Measurements from ENCODE around the gene CNEP1R1. TPM values are rescaled to one million over a fixed set of nuclear protein-coding genes. Genes with fewer than 3 reads are reported as not detected.

Gene CNEP1R1
- total RNA-seq = 10 to 100 TPM; 32.6 to 32.8 TPM
- 23.1 to 29.1 reads per million in 2 donors for total RNA-seq

GRCh38 chr16:50024684-50025536 is at the start of gene CNEP1R1:
Gene CNEP1R1, plus strand, starts transcription at chr16:50025225. Its CDS starts 91 bp downstream, at chr16:50025316.
- Mint-ChIP-seq H3K4me1 (peaks cover 8% of the 10 kb centered on the region), H3K4me3 (peak within 1 kb of the TSS; percentile 96), H3K27ac (peak within 1 kb of the TSS; percentile 89), H3K36me3 (ENCODE audit: low read depth) (no peaks in the 10 kb centered on the region), H3K27me3 (peaks cover 12% of the 10 kb centered on the region)
- no peaks in the 10 kb centered on the region for H3K9me3 ChIP-seq (ENCODE audit: control insufficient read depth, low read length, poor library complexity, severe bottlenecking)
- DNase-seq (peak; percentile 83 to 90 (median 87)), ATAC-seq (peak; percentile 96)

GRCh38 chr16:49977427-49977826 is 47.6 kb upstream of the CNEP1R1 start:
- no peak for ATAC-seq

GRCh38 chr16:49978569-49979326 is 46.3 kb upstream of the CNEP1R1 start:
- ATAC-seq (no peak), DNase-seq (no peak)
- Mint-ChIP-seq H3K4me3 (no peak overlapping the region), H3K27me3 (peaks cover 9% of the 10 kb centered on the region), H3K27ac (no peak overlapping the region), H3K36me3 (ENCODE audit: low read depth) (no peaks in the 10 kb centered on the region), H3K4me1 (peaks cover 4% of the 10 kb centered on the region)
- H3K9me3 ChIP-seq (ENCODE audit: control insufficient read depth, low read length, poor library complexity, severe bottlenecking) = no peaks in the 10 kb centered on the region

More at GRCh38 chr16:49977427-49977826, 47.6 kb upstream of the CNEP1R1 start:
- Mint-ChIP-seq H3K27ac (no peak overlapping the region), H3K4me1 (peaks cover 4% of the 10 kb centered on the region), H3K36me3 (ENCODE audit: low read depth) (no peaks in the 10 kb centered on the region), H3K27me3 (peaks cover 13% of the 10 kb centered on the region), H3K4me3 (no peak overlapping the region)
- no peaks in the 10 kb centered on the region for H3K9me3 ChIP-seq (ENCODE audit: control insufficient read depth, low read length, poor library complexity, severe bottlenecking)
- DNase-seq = no peak

GRCh38 chr16:49980166-49980565 is 44.9 kb upstream of the CNEP1R1 start:
- H3K4me3 Mint-ChIP-seq = no peak overlapping the region
- H3K27me3 Mint-ChIP-seq = no peaks in the 10 kb centered on the region
- ATAC-seq (no peak), DNase-seq (no peak)
- no peaks in the 10 kb centered on the region for H3K9me3 ChIP-seq (ENCODE audit: control insufficient read depth, low read length, poor library complexity, severe bottlenecking)
- H3K27ac Mint-ChIP-seq = no peak overlapping the region
- H3K36me3 Mint-ChIP-seq (ENCODE audit: low read depth) = no peaks in the 10 kb centered on the region
- H3K4me1 Mint-ChIP-seq = no peaks in the 10 kb centered on the region

- no peak overlapping the region for H3K4me3 Mint-ChIP-seq
- H3K36me3 Mint-ChIP-seq (ENCODE audit: low read depth) = no peaks in the 10 kb centered on the region
- H3K27ac Mint-ChIP-seq = no peak overlapping the region
- DNase-seq (no peak), ATAC-seq (no peak)
- peaks cover 6% of the 10 kb centered on the region for H3K27me3 Mint-ChIP-seq
- no peaks in the 10 kb centered on the region for H3K4me1 Mint-ChIP-seq
- H3K9me3 ChIP-seq (ENCODE audit: control insufficient read depth, low read length, poor library complexity, severe bottlenecking) = no peaks in the 10 kb centered on the region
These were observed 38.5 kb upstream of the CNEP1R1 start for GRCh38 chr16:49986351-49987124.

- ATAC-seq = no peak
- H3K9me3 ChIP-seq (ENCODE audit: control insufficient read depth, low read length, poor library complexity, severe bottlenecking) = no peaks in the 10 kb centered on the region
- Mint-ChIP-seq H3K4me3 (no peak overlapping the region), H3K4me1 (no peaks in the 10 kb centered on the region), H3K36me3 (ENCODE audit: low read depth) (no peaks in the 10 kb centered on the region), H3K27ac (no peak overlapping the region), H3K27me3 (peaks cover 6% of the 10 kb centered on the region)
- no peak for DNase-seq
These were observed 37.6 kb upstream of the CNEP1R1 start for GRCh38 chr16:49987381-49987780.

- H3K4me3 Mint-ChIP-seq = no peak overlapping the region
- H3K27me3 Mint-ChIP-seq = peaks cover 32% of the 10 kb centered on the region
- ATAC-seq = no peak
- H3K9me3 ChIP-seq (ENCODE audit: control insufficient read depth, low read length, poor library complexity, severe bottlenecking) = no peaks in the 10 kb centered on the region
- no peak overlapping the region for H3K27ac Mint-ChIP-seq
- peaks cover 2% of the 10 kb centered on the region for H3K36me3 Mint-ChIP-seq (ENCODE audit: low read depth)
- DNase-seq = no peak
- H3K4me1 Mint-ChIP-seq = no peaks in the 10 kb centered on the region
These were observed 32.2 kb upstream of the CNEP1R1 start for GRCh38 chr16:49992825-49993224.

GRCh38 chr16:49993579-49993978 is 31.4 kb upstream of the CNEP1R1 start:
- DNase-seq = no peak
- Mint-ChIP-seq H3K36me3 (ENCODE audit: low read depth) (peaks cover 2% of the 10 kb centered on the region), H3K4me1 (no peaks in the 10 kb centered on the region), H3K27me3 (peaks cover 34% of the 10 kb centered on the region), H3K27ac (no peak overlapping the region), H3K4me3 (no peak overlapping the region)
- H3K9me3 ChIP-seq (ENCODE audit: control insufficient read depth, low read length, poor library complexity, severe bottlenecking) = no peaks in the 10 kb centered on the region
- ATAC-seq = no peak

- no peak for ATAC-seq
- Mint-ChIP-seq H3K4me3 (no peak overlapping the region), H3K4me1 (no peaks in the 10 kb centered on the region), H3K27me3 (peaks cover 35% of the 10 kb centered on the region), H3K27ac (no peak overlapping the region), H3K36me3 (ENCODE audit: low read depth) (peaks cover 2% of the 10 kb centered on the region)
- no peaks in the 10 kb centered on the region for H3K9me3 ChIP-seq (ENCODE audit: control insufficient read depth, low read length, poor library complexity, severe bottlenecking)
- no peak for DNase-seq
These were observed 31.0 kb upstream of the CNEP1R1 start for GRCh38 chr16:49994006-49994405.

GRCh38 chr16:49995720-49996119 is 29.3 kb upstream of the CNEP1R1 start:
- no peak overlapping the region for H3K4me3 Mint-ChIP-seq
- DNase-seq = no peak
- no peak for ATAC-seq
- no peaks in the 10 kb centered on the region for H3K4me1 Mint-ChIP-seq
- no peak overlapping the region for H3K27ac Mint-ChIP-seq
- peaks cover 37% of the 10 kb centered on the region for H3K27me3 Mint-ChIP-seq
- no peaks in the 10 kb centered on the region for H3K9me3 ChIP-seq (ENCODE audit: control insufficient read depth, low read length, poor library complexity, severe bottlenecking)
- H3K36me3 Mint-ChIP-seq (ENCODE audit: low read depth) = peaks cover 4% of the 10 kb centered on the region

- H3K9me3 ChIP-seq (ENCODE audit: control insufficient read depth, low read length, poor library complexity, severe bottlenecking) = no peaks in the 10 kb centered on the region
- Mint-ChIP-seq H3K4me3 (no peak overlapping the region), H3K36me3 (ENCODE audit: low read depth) (peaks cover 4% of the 10 kb centered on the region), H3K27me3 (peaks cover 44% of the 10 kb centered on the region), H3K27ac (no peak overlapping the region), H3K4me1 (no peaks in the 10 kb centered on the region)
- no peak for ATAC-seq
- DNase-seq = no peak
These were observed 27.2 kb upstream of the CNEP1R1 start for GRCh38 chr16:49997721-49998251.

GRCh38 chr16:49998991-49999390 is 26.0 kb upstream of the CNEP1R1 start:
- no peak overlapping the region for H3K4me3 Mint-ChIP-seq
- peaks cover 47% of the 10 kb centered on the region for H3K27me3 Mint-ChIP-seq
- no peak for DNase-seq
- H3K4me1 Mint-ChIP-seq = no peaks in the 10 kb centered on the region
- no peaks in the 10 kb centered on the region for H3K9me3 ChIP-seq (ENCODE audit: control insufficient read depth, low read length, poor library complexity, severe bottlenecking)
- ATAC-seq = no peak
- no peak overlapping the region for H3K27ac Mint-ChIP-seq
- H3K36me3 Mint-ChIP-seq (ENCODE audit: low read depth) = peaks cover 4% of the 10 kb centered on the region

- no peaks in the 10 kb centered on the region for H3K4me1 Mint-ChIP-seq
- DNase-seq = no peak
- no peak for ATAC-seq
- no peaks in the 10 kb centered on the region for H3K9me3 ChIP-seq (ENCODE audit: control insufficient read depth, low read length, poor library complexity, severe bottlenecking)
- peaks cover 4% of the 10 kb centered on the region for H3K36me3 Mint-ChIP-seq (ENCODE audit: low read depth)
- no peak overlapping the region for H3K4me3 Mint-ChIP-seq
- peaks cover 30% of the 10 kb centered on the region for H3K27me3 Mint-ChIP-seq
- no peak overlapping the region for H3K27ac Mint-ChIP-seq
These were observed 23.9 kb upstream of the CNEP1R1 start for GRCh38 chr16:50001144-50001543.

All from T-helper 17 cell (primary cell).